ENCODE measurements around the gene ASCC2. TPM values are rescaled to one million over a fixed set of nuclear protein-coding genes. Genes with fewer than 3 reads are reported as not detected.

Gene ASCC2
- total RNA-seq, 4 donors from 2014 or later: 26.4 to 45.2 (median 35.6) TPM

- H3K4me3 ChIP-seq: no peak overlapping the region
- TF ChIP-seq POLR2A (IDR thresholded peaks at IDR 0.05) (no peak), CTCF (IDR thresholded peaks at IDR 0.05 in 4 of 5, conservative IDR thresholded peaks at IDR 0.05 in 1 of 5) (no peak)
- peaks cover 0 to 33% of the 10 kb centered on the region in 2 donors for H3K36me3 ChIP-seq
- intact Hi-C loops (cut with DNase I; ENCODE audit: low total_unique reads) (no loop called here), in situ Hi-C loops (cut with MboI; ENCODE audit: low sequenced_read_pairs in 4 of 4) (no loop called here)
- H3K27ac ChIP-seq: no peak overlapping the region
- H3K4me1 ChIP-seq: peaks cover under 1 to 2% of the 10 kb centered on the region in 2 donors
- DNase-seq (no peak), ATAC-seq (no peak)
- H3K27me3 ChIP-seq: no peaks in the 10 kb centered on the region
- H3K9me3 ChIP-seq: no peaks in the 10 kb centered on the region
Observed at GRCh38 chr22:29739346-29739875, 98.7 kb downstream of the ASCC2 start.

Other genes with a start within 250 kb of the ASCC2 start
- gene NF2, start 234.6 kb downstream of the ASCC2 start, total RNA-seq: 10 to 100 TPM; 34.7 to 66.3 (median 48.2) TPM
- gene CABP7, start 118.3 kb downstream of the ASCC2 start, total RNA-seq: not detected
- gene ZMAT5, start 71.3 kb downstream of the ASCC2 start, total RNA-seq: 10 to 100 TPM; 23.8 to 38.6 (median 33.8) TPM
- gene UQCR10, start 70.9 kb downstream of the ASCC2 start, total RNA-seq: 100 to 1,000 TPM; 119 to 261 (median 179) TPM
- 10 to 100 TPM; 36.6 to 42.1 (median 37.1) TPM for gene MTMR3, start 44.9 kb upstream of the ASCC2 start, total RNA-seq
- gene HORMAD2, start 242.2 kb upstream of the ASCC2 start, total RNA-seq: not detected

All from gastrocnemius medialis (tissue), 4 donors.